Globus pallidus (tissue), 1 donor: ENCODE measurements around the gene SPNS1.
"Not testable (repeated sequence)": the region's sequence is repeated elsewhere in the genome, so short reads cannot be mapped to it uniquely, and the experiment has no call there.

Experiments used
- DNase-seq: peaks from one replicate; pipeline ENCODE4 v3.0.0-alpha.2; 2015; ENCODE audit warnings: low spot score

SPNS1 gene

DNA sequence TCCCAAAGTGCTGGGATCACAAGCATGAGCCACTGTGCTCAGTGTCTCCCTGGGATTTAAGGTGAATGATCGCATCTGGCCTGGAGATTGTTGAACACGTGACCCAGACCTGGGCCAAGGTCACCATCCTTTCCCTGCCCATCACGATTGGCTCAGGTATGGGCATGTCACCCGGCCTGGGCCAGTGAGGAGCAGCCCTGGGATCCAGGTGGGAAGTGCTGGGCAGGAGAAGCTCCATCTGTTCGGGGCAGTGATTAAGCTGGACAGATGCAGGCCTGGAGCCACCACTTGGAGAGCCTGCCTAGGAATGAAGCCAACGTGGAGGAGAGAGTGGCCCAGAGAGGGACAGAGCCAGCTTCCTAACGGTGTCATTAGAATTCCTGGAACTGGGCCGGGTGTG is 17.1 kb downstream of the SPNS1 start:
- DNase-seq, result no peak

- no peak for DNase-seq
Measured at GRCh38 chr16:28992496-28992895, 17.9 kb downstream of the SPNS1 start.

- DNase-seq, result no peak
Measured at GRCh38 chr16:28998837-28999236, 24.3 kb downstream of the SPNS1 start.

- no peak for DNase-seq
Measured at GRCh38 chr16:28999577-28999976, 25.0 kb downstream of the SPNS1 start.

DNA sequence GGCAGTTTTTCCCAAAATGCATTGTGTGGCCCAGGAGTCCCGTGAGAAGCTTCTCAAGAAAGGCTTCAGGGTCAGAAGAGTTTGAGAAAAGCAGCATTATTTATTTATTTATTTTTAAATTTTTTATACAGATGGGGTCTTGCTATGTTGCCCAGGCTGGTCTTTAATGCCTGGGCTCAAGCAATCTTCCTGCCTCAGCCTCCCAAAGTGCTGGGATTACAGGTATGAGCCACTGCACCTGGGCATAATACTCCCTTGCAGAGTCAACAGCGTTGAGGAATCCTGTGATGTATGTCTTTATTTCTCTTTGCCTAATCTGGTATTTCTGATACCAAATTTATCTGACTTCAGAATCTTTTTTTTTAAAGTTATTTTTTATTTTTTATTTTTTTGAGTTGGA is 25.4 kb downstream of the SPNS1 start:
- DNase-seq, result no peak

DNA sequence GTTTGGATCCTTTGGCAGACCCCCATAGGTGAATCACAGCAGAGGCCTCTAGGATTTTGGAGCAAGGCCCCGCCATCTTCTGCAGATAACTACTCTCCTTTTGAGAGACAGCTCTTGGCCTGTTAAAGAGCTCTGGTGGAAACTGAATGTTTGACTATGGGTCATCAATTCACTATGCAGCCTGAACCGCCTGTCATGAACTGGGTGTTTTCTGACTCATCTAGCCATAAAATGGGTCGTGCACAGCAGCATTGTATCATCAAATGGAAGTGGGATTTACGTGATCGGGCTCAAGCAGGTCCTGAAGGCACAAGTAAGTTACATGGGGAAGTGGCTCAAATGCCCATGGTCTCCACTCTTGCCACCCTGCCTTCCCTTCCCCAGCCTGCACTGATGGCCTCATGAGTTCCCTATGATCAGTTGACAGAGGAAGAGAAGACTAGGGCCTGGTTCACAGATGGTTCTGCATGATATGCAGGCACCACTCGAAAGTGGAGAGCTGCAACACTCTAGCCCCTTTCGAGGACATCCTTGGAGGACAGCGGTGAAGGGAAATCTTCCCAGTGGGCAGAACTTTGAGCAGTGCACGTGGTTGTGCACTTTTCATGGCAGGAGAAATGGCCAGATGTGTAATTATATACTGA is 30.0 kb downstream of the SPNS1 start:
- DNase-seq, result not testable (repeated sequence)

- no peak for DNase-seq
Measured at GRCh38 chr16:29007730-29008593, 33.4 kb downstream of the SPNS1 start.

- DNase-seq, result no peak
Measured at GRCh38 chr16:29009050-29009837, 34.7 kb downstream of the SPNS1 start.

DNA sequence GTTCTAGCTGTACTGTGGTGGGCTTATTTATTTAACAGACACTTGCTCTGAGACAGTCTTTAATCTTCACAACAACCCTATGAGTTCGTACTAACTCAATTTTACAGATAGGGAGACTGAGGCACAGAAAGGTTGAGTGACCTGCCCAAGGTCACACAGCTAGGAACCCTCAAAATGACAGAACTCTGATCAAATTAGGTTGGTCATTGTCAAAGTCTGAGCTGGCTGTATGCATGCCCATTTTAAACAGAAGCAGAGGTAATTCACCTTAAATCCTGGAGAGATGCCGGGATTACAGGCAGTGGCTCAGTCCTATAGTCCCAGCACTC is 35.2 kb downstream of the SPNS1 start:
- no peak for DNase-seq

DNA sequence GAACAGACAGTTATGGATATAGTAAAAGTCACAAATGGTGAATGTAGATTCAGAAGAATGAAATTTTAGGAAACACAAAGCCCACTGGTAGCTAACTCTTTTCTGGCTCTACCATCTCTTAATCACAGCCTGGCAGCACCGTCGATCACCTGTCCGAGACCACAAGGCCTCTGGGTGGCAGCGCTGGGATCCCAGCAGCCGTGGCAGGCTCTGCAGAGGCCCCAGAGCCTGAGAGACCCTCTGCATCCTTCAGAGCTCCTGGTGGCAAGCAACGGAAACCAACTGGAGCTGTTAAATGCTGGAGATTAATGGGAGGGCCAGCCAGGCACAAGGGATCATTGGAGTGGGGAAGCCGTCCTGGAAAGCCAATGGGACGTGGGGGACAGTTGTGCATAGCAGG is 36.5 kb downstream of the SPNS1 start:
- no peak for DNase-seq

GRCh38 chr16:29011851-29012250 is 37.3 kb downstream of the SPNS1 start:
- no peak for DNase-seq

- DNase-seq, result no peak
Measured at GRCh38 chr16:29012913-29013553, 38.5 kb downstream of the SPNS1 start.

DNA sequence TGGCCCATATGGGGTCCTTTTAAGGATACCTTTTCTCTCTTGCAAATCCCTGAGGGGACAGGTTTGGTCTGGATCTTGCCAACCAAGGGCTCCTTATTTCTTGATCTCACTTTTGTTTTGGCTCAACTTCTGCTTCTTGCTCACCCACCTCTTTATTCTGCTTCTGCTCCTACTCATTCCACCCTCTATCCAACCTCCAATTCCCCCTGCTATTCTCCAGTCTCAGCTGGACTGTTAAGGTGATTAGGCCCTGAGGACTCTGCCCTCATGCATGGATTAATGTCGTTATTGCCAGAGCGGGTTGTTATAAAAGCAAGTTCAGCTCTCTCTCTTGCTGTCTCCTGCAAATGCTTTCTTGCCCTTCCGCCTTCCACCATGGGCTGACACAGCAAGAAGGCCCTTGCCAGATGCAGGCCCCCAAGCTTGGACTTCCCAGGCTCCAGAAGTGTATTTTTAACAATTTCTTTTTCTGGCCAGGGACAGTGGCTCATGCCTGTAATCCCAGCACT is 40.0 kb downstream of the SPNS1 start:
- DNase-seq, result no peak

DNA sequence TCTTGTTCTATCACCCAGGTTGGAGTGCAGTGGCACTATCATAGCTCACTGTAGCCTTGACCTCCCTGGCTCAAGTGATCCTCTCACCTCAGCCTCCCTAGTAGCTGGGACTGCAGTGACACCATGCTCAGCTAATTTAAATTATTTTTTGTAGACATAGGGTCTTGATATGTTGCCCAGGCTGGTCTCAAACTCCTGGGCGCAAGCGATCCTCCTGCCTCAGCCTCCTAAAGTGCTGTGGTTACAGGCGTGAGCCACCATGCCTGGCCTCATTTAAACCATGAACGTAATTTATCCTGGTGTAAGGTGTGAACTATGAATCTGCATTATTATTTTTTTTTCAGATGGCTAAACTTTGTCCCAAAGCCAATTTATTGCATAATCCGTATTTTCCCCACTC is 47.6 kb downstream of the SPNS1 start:
- DNase-seq, result no peak

GRCh38 chr16:29023279-29024277 is 49.0 kb downstream of the SPNS1 start:
- DNase-seq, result no peak

- no peak for DNase-seq
Measured at GRCh38 chr16:29024278-29024677, 49.7 kb downstream of the SPNS1 start.

GRCh38 chr16:29025218-29025617 is 50.6 kb downstream of the SPNS1 start:
- DNase-seq, result no peak

DNA sequence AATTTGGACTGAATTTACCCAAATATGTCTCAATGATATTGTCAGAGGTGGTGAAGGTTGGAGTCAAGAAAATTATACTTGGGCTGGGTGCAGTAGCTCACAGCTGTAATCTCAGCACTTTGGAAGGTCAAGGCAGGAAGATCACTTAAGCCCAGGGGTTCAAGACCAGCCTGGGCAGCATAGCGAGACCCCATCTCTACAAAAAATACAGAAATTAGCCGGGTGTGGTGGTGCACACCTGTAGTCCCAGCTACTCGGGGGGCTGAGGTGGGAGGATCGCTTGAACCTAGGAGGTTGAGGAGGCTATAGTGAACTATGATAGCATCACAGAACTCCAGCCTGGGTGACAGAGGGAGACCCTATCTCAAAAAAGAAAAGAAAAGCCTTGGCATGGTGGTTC is 51.2 kb downstream of the SPNS1 start:
- DNase-seq, result no peak

DNA sequence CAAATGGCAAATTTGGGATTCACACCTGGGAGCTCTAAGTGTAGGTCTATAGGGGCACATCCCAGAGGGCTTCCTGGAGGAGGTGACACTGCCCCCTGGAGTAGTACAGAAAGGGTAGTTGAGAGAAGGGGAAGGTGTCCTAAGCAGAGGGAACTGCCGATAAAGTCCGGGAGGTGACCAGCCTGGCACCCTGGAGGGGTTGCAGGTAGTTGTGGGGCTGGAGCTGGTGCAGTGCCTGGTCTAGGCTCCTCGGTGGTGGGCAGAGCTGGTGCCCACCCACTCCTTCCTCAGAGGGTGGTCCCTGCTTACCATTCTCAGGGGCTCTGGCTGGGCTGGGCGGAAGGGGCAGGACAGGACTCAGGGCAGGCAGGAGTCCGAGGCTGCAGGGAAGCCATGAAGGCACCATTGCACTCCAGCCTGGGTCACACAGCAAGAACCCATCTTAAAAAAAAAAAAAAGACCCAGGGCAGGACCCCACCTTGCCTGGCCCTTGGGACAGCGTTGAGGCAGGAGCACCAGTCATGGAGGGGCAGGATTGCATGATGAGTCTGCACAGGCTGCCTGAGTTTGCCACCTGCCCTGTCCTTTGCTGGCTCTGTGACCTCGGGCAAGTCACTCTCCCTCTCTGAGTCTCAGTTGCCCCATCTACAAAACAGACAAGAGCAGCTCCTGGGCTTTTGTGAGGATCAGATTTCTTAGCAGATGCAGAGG is 54.0 kb downstream of the SPNS1 start:
- DNase-seq, result no peak
